Activated naive CD8-positive, alpha-beta T cell (primary cell): ENCODE measurements around the gene RNF113B.

Experiments
- H3K27ac Mint-ChIP-seq: one replicate; pipeline ENCODE4 v1.8.0; 2021; ENCODE audit warnings: mixed read lengths
- H3K27me3 Mint-ChIP-seq: one replicate; pipeline ENCODE4 v1.8.0; 2021; ENCODE audit warnings: mixed read lengths
- H3K36me3 Mint-ChIP-seq: one replicate; pipeline ENCODE4 v1.8.0; 2021; ENCODE audit warnings: mixed read lengths
- H3K4me1 Mint-ChIP-seq: one replicate; pipeline ENCODE4 v1.8.0; 2021; ENCODE audit warnings: low read depth, mixed read lengths
- H3K4me3 Mint-ChIP-seq: one replicate; pipeline ENCODE4 v1.8.0; 2021; ENCODE audit warnings: mild to moderate bottlenecking, mixed read lengths
- H3K9me3 Mint-ChIP-seq: one replicate; pipeline ENCODE4 v1.8.0; 2021; ENCODE audit warnings: low read depth, mixed read lengths

Gene RNF113B

GRCh38 chr13:98192008-98192407, 14.9 kb upstream of the RNF113B start:
- no peaks in the 10 kb centered on the region for H3K36me3 Mint-ChIP-seq
- no peak overlapping the region for H3K4me3 Mint-ChIP-seq
- no peak overlapping the region for H3K27ac Mint-ChIP-seq
- H3K9me3 Mint-ChIP-seq: no peaks in the 10 kb centered on the region
- H3K4me1 Mint-ChIP-seq: no peaks in the 10 kb centered on the region
- H3K27me3 Mint-ChIP-seq: no peaks in the 10 kb centered on the region

- no peak overlapping the region for H3K4me3 Mint-ChIP-seq
- no peaks in the 10 kb centered on the region for H3K4me1 Mint-ChIP-seq
- no peaks in the 10 kb centered on the region for H3K36me3 Mint-ChIP-seq
- H3K9me3 Mint-ChIP-seq: no peaks in the 10 kb centered on the region
- no peak overlapping the region for H3K27ac Mint-ChIP-seq
- H3K27me3 Mint-ChIP-seq: no peaks in the 10 kb centered on the region
Measured at GRCh38 chr13:98190889-98191444, 13.9 kb upstream of the RNF113B start.

GRCh38 chr13:98189841-98190505, 12.9 kb upstream of the RNF113B start:
- no peaks in the 10 kb centered on the region for H3K27me3 Mint-ChIP-seq
- H3K4me3 Mint-ChIP-seq: no peak overlapping the region
- H3K9me3 Mint-ChIP-seq: no peaks in the 10 kb centered on the region
- H3K4me1 Mint-ChIP-seq: no peaks in the 10 kb centered on the region
- no peaks in the 10 kb centered on the region for H3K36me3 Mint-ChIP-seq
- no peak overlapping the region for H3K27ac Mint-ChIP-seq

GRCh38 chr13:98188544-98189166, 11.6 kb upstream of the RNF113B start:
- H3K27me3 Mint-ChIP-seq: no peaks in the 10 kb centered on the region
- H3K4me1 Mint-ChIP-seq: no peaks in the 10 kb centered on the region
- H3K27ac Mint-ChIP-seq: no peak overlapping the region
- H3K9me3 Mint-ChIP-seq: no peaks in the 10 kb centered on the region
- no peaks in the 10 kb centered on the region for H3K36me3 Mint-ChIP-seq
- H3K4me3 Mint-ChIP-seq: no peak overlapping the region

GRCh38 chr13:98187965-98188261, 10.8 kb upstream of the RNF113B start:
- H3K4me3 Mint-ChIP-seq: no peak overlapping the region
- no peaks in the 10 kb centered on the region for H3K27me3 Mint-ChIP-seq
- no peaks in the 10 kb centered on the region for H3K36me3 Mint-ChIP-seq
- H3K27ac Mint-ChIP-seq: no peak overlapping the region
- no peaks in the 10 kb centered on the region for H3K9me3 Mint-ChIP-seq
- H3K4me1 Mint-ChIP-seq: no peaks in the 10 kb centered on the region

GRCh38 chr13:98187155-98187964, 10.3 kb upstream of the RNF113B start:
- H3K27ac Mint-ChIP-seq: no peak overlapping the region
- H3K27me3 Mint-ChIP-seq: no peaks in the 10 kb centered on the region
- no peak overlapping the region for H3K4me3 Mint-ChIP-seq
- H3K4me1 Mint-ChIP-seq: no peaks in the 10 kb centered on the region
- H3K36me3 Mint-ChIP-seq: no peaks in the 10 kb centered on the region
- H3K9me3 Mint-ChIP-seq: no peaks in the 10 kb centered on the region

GRCh38 chr13:98184792-98185191, 7.7 kb upstream of the RNF113B start:
- no peaks in the 10 kb centered on the region for H3K27me3 Mint-ChIP-seq
- no peaks in the 10 kb centered on the region for H3K36me3 Mint-ChIP-seq
- H3K27ac Mint-ChIP-seq: no peak overlapping the region
- no peaks in the 10 kb centered on the region for H3K4me1 Mint-ChIP-seq
- H3K4me3 Mint-ChIP-seq: no peak overlapping the region
- H3K9me3 Mint-ChIP-seq: no peaks in the 10 kb centered on the region

GRCh38 chr13:98182589-98182988, 5.5 kb upstream of the RNF113B start:
- no peaks in the 10 kb centered on the region for H3K4me1 Mint-ChIP-seq
- H3K36me3 Mint-ChIP-seq: no peaks in the 10 kb centered on the region
- no peak overlapping the region for H3K4me3 Mint-ChIP-seq
- H3K27me3 Mint-ChIP-seq: no peaks in the 10 kb centered on the region
- H3K27ac Mint-ChIP-seq: no peak overlapping the region
- H3K9me3 Mint-ChIP-seq: no peaks in the 10 kb centered on the region

- no peaks in the 10 kb centered on the region for H3K4me1 Mint-ChIP-seq
- no peak overlapping the region for H3K27ac Mint-ChIP-seq
- no peak overlapping the region for H3K4me3 Mint-ChIP-seq
- H3K27me3 Mint-ChIP-seq: no peaks in the 10 kb centered on the region
- no peaks in the 10 kb centered on the region for H3K9me3 Mint-ChIP-seq
- no peaks in the 10 kb centered on the region for H3K36me3 Mint-ChIP-seq
Measured at GRCh38 chr13:98182153-98182552, 5.1 kb upstream of the RNF113B start.

- Mint-ChIP-seq H3K27me3 (no peaks in the 10 kb centered on the region), H3K36me3 (no peaks in the 10 kb centered on the region), H3K4me1 (no peaks in the 10 kb centered on the region), H3K4me3 (no peak overlapping the region), H3K9me3 (no peaks in the 10 kb centered on the region), H3K27ac (no peak overlapping the region)
Measured at GRCh38 chr13:98181111-98181815, 4.2 kb upstream of the RNF113B start.

- Mint-ChIP-seq H3K27ac (no peak overlapping the region), H3K9me3 (no peaks in the 10 kb centered on the region), H3K36me3 (no peaks in the 10 kb centered on the region), H3K4me1 (no peaks in the 10 kb centered on the region), H3K4me3 (no peak overlapping the region), H3K27me3 (no peaks in the 10 kb centered on the region)
Measured at GRCh38 chr13:98180092-98180491, 3.0 kb upstream of the RNF113B start.

- Mint-ChIP-seq H3K4me3 (no peak overlapping the region), H3K9me3 (no peaks in the 10 kb centered on the region), H3K36me3 (no peaks in the 10 kb centered on the region), H3K4me1 (no peaks in the 10 kb centered on the region), H3K27ac (no peak overlapping the region), H3K27me3 (peaks cover 5% of the 10 kb centered on the region)
Measured at GRCh38 chr13:98175823-98176222, 1.2 kb downstream of the RNF113B start.

- H3K4me3 Mint-ChIP-seq: no peak overlapping the region
- peaks cover 5% of the 10 kb centered on the region for H3K27me3 Mint-ChIP-seq
- no peaks in the 10 kb centered on the region for H3K9me3 Mint-ChIP-seq
- H3K36me3 Mint-ChIP-seq: no peaks in the 10 kb centered on the region
- H3K27ac Mint-ChIP-seq: no peak overlapping the region
- H3K4me1 Mint-ChIP-seq: no peaks in the 10 kb centered on the region
Measured at GRCh38 chr13:98175043-98175442, 2.0 kb downstream of the RNF113B start.

- no peaks in the 10 kb centered on the region for H3K9me3 Mint-ChIP-seq
- H3K4me1 Mint-ChIP-seq: no peaks in the 10 kb centered on the region
- no peak overlapping the region for H3K4me3 Mint-ChIP-seq
- H3K27ac Mint-ChIP-seq: no peak overlapping the region
- peaks cover 5% of the 10 kb centered on the region for H3K27me3 Mint-ChIP-seq
- no peaks in the 10 kb centered on the region for H3K36me3 Mint-ChIP-seq
Measured at GRCh38 chr13:98174307-98174706, 2.8 kb downstream of the RNF113B start.
